Measurements from ENCODE around the gene CALHM6.

GRCh38 chr6:116451916-116452315 lies 9.3 kb upstream of the CALHM6 start:
- TF ChIP-seq CTCF (IDR thresholded peaks at IDR 0.05) (no peak), POLR2A (IDR thresholded peaks at IDR 0.05) (no peak)
